Measurements from ENCODE around the gene PKP3.

Gene PKP3

GRCh38 chr11:444396-445144 lies 50.6 kb downstream of the PKP3 start:
- Mint-ChIP-seq H3K27ac (no peak overlapping the region), H3K4me1 (peaks cover 36% of the 10 kb centered on the region), H3K9me3 (no peaks in the 10 kb centered on the region), H3K4me3 (no peak overlapping the region), H3K27me3 (no peaks in the 10 kb centered on the region), H3K36me3 (no peaks in the 10 kb centered on the region)
- no peak for ATAC-seq

DNA sequence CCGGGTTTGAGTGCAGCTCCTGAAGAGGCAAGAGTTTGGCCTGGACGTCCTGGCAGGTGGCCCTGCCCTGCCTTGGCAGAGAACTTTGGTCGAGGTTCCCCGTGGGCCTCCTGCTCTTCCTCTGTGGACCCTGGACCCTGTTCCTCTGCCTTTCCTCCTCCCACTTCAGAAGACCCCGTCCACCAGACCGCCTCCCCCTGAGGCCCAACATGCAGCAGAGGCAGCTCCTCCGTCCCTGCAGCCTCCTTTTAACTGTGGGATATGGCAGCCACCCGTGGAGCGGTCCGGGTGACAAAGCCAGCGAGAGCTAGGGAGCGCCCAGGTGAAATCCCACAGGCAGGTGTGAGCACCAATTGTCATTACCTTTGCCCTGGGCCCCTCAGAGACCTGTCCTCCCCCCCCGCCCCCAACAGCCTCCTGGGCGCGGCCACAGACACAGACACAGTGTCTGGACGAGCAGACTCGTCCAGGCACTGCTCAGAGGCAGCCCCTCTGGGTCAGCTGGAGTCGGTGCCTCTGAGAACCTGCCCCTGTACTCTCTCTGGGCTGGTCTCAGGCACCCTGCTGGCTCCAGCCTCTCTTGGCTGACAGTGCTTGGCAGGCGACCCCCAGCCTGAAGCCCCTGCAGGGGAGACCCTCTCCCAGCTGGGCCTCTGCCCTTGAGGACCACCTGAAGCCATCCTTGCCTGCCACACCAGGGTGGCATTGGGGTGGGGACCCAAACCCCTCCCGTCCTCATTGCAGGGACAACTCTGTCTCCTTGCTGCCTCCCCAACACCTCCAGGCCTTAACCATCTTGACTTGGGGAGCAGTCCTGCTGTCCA lies 52.0 kb downstream of the PKP3 start:
- no peaks in the 10 kb centered on the region for H3K9me3 Mint-ChIP-seq
- H3K4me1 Mint-ChIP-seq = peaks cover 25% of the 10 kb centered on the region
- no peak overlapping the region for H3K27ac Mint-ChIP-seq
- ATAC-seq = no peak
- no peaks in the 10 kb centered on the region for H3K27me3 Mint-ChIP-seq
- no peaks in the 10 kb centered on the region for H3K36me3 Mint-ChIP-seq
- H3K4me3 Mint-ChIP-seq = no peak overlapping the region

DNA sequence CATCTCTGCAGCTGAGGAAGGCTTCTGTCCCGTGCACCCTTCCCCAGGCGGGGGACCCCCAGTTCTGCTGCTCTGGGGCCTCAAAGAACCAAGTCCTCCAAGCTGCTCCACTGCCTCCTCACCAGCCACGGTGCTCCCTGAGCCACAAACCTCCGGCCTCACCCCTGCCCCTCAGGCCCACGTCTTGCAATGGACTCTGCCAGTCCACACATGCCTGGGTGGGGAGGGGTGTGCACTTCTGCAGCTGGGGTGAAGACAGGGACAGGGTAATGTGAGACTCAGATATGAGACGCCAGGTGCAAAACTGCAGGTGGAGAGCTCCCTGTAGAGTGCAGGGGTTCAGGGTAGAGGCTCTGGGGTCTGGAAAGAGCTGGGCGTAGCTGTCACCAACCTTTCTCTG lies 52.9 kb downstream of the PKP3 start:
- Mint-ChIP-seq H3K27ac (no peak overlapping the region), H3K4me3 (peak overlapping the region; percentile 33), H3K9me3 (no peaks in the 10 kb centered on the region), H3K4me1 (peaks cover 30% of the 10 kb centered on the region), H3K27me3 (no peaks in the 10 kb centered on the region), H3K36me3 (no peaks in the 10 kb centered on the region)
- no peak for ATAC-seq

DNA sequence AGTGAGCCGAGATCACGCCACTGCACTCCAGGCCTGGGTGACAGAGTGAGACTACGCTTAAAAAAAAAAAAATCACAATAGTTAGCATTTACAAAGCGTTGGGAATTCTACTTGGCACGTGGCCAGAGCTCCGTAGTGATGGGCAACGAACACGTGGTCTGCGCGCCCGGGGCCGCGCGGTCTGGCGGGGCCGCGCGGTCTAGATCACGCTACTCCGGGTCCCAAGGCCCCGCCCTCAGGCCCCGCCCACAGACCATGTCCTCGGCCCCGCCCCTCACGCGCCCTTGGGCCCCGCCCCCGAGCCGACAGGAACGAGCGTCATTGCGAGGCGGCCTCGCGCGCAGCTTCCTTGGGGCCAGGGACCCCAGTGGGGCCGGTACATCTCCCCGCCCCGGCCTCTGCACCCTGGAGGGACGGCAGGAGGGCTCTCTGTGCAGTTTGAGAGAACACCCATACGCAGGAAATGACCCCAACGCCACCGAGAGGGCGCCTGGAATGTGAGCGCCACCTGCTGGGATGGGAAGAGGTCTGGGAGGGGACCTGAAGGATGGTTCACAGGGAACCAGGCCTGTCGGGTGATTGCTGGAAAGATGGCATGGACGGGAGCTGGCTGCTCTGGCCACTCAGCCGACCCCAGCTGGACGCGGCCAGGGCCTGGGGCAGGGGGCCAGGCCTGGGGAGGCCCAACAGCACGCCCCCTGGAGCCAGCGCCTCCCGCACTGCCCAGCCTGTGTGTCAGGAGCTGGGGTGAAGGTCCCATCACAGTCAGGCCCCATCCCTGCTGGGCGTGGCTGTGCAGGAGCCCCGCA lies 54.1 kb downstream of the PKP3 start:
- Mint-ChIP-seq H3K4me3 (peak overlapping the region; percentile 94), H3K4me1 (peaks cover 42% of the 10 kb centered on the region), H3K27me3 (no peaks in the 10 kb centered on the region), H3K27ac (peak overlapping the region; percentile 88), H3K36me3 (peaks cover 5% of the 10 kb centered on the region), H3K9me3 (no peaks in the 10 kb centered on the region)
- ATAC-seq = peak; percentile 79

- H3K9me3 Mint-ChIP-seq = no peaks in the 10 kb centered on the region
- peaks cover 19% of the 10 kb centered on the region for H3K36me3 Mint-ChIP-seq
Observed at GRCh38 chr11:449889-450808, 56.1 kb downstream of the PKP3 start, which contains the start of gene PTDSS2. TSS of gene PTDSS2 (plus strand) at chr11:450279. CDS start at chr11:450456, 177 bp downstream.

DNA sequence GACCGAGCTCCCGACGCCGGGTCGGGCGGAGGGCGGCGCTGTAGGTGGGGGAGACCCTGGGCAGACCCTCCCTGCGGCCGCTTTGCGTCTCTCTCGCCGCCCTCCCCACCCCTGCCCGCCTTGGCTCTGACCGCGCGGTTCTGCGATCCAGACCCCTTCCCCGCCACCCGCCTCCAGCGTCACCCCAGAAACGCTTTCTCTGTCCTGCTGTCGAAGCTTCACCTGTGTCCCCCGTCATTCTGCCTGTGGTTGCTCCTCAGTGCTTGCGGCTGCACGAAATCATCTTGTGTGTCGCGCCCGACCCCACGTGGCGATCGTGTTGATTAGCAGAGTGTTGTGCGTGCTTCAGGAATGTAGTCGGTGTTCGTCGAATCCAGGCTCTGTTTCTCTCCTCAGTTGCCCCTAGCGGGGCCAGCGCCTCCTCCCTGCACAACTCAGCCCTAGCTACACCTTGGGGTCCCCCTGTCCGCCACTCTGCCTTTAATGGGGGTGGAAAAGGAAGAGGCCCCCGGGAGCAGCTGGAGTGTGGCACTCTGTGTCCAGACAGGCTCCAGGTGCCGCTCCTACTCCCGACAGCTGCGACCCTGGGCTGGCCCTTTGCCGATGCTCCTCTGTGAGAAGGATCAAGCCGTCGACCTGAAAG lies 56.9 kb downstream of the PKP3 start:
- Mint-ChIP-seq H3K9me3 (no peaks in the 10 kb centered on the region), H3K4me3 (peak overlapping the region; percentile 87), H3K27me3 (no peaks in the 10 kb centered on the region), H3K4me1 (peaks cover 49% of the 10 kb centered on the region), H3K36me3 (peaks cover 21% of the 10 kb centered on the region), H3K27ac (peak overlapping the region; percentile 70)
- ATAC-seq = peak; percentile 51

More at GRCh38 chr11:449889-450808, 56.1 kb downstream of the PKP3 start, which contains the start of gene PTDSS2:
- H3K4me3 Mint-ChIP-seq = peak within 1 kb of the TSS; percentile 94
- peak; percentile 92 for ATAC-seq
- H3K27me3 Mint-ChIP-seq = no peaks in the 10 kb centered on the region
- H3K4me1 Mint-ChIP-seq = peaks cover 42% of the 10 kb centered on the region
- H3K27ac Mint-ChIP-seq = peak within 1 kb of the TSS; percentile 88

DNA sequence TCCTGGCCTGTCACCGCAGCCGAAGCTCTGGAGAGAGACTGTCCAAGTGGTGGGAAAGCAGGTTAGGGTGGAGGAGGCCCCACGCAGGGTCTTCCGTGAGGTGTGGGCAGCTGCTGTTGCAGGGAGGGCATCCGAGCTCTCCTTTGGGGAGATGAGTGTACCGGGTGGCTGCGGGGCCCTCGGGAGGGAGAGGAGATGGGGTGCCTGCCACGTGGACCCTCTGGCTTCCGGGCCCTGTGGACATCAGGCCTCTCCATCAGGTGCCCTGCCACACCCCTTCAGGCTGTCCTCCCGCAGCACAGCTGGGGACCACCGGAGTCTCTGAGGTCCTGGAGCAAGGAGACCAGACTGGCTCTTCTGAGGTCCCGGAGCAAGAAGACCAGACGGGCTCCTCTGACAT lies 57.7 kb downstream of the PKP3 start:
- H3K4me1 Mint-ChIP-seq = peaks cover 57% of the 10 kb centered on the region
- peak overlapping the region; percentile 70 for H3K27ac Mint-ChIP-seq
- no peaks in the 10 kb centered on the region for H3K9me3 Mint-ChIP-seq
- H3K27me3 Mint-ChIP-seq = no peaks in the 10 kb centered on the region
- H3K36me3 Mint-ChIP-seq = peaks cover 28% of the 10 kb centered on the region
- peak overlapping the region; percentile 87 for H3K4me3 Mint-ChIP-seq
- ATAC-seq = no peak

GRCh38 chr11:452203-452744 lies 58.3 kb downstream of the PKP3 start:
- Mint-ChIP-seq H3K4me3 (no peak overlapping the region), H3K27me3 (no peaks in the 10 kb centered on the region), H3K4me1 (peaks cover 63% of the 10 kb centered on the region), H3K9me3 (no peaks in the 10 kb centered on the region), H3K36me3 (peaks cover 28% of the 10 kb centered on the region), H3K27ac (peak overlapping the region; percentile 70)
- no peak for ATAC-seq

GRCh38 chr11:452916-453527 lies 59.0 kb downstream of the PKP3 start:
- Mint-ChIP-seq H3K9me3 (no peaks in the 10 kb centered on the region), H3K27me3 (no peaks in the 10 kb centered on the region), H3K4me1 (peaks cover 68% of the 10 kb centered on the region), H3K4me3 (no peak overlapping the region), H3K27ac (peak overlapping the region; percentile 70), H3K36me3 (peaks cover 28% of the 10 kb centered on the region)
- no peak for ATAC-seq

- no peak overlapping the region for H3K4me3 Mint-ChIP-seq
- peaks cover 28% of the 10 kb centered on the region for H3K36me3 Mint-ChIP-seq
- no peaks in the 10 kb centered on the region for H3K27me3 Mint-ChIP-seq
- no peak for ATAC-seq
- H3K27ac Mint-ChIP-seq = no peak overlapping the region
- H3K4me1 Mint-ChIP-seq = peaks cover 63% of the 10 kb centered on the region
- no peaks in the 10 kb centered on the region for H3K9me3 Mint-ChIP-seq
Observed at GRCh38 chr11:453564-453963, 59.6 kb downstream of the PKP3 start.

DNA sequence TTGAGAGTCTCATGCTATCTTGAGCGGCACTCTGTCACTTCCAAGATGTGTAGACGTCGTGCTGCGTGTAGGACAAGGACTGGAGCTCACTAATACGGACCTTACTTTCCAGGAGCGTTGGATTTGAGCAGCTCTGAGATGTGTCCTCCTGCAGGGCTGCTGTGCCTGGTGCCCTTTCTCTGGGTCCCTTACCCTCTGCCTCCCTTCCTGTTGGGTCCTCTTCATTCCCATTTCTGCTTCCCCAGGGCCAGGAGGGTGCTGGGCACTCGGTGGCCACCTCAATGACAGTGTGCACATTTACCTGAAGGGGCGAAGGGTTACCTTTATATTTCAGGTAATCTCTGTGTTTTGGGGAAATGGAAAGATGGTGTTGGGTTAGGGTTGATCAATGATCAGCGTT lies 60.0 kb downstream of the PKP3 start:
- no peak for ATAC-seq
- Mint-ChIP-seq H3K9me3 (no peaks in the 10 kb centered on the region), H3K4me3 (no peak overlapping the region), H3K36me3 (peaks cover 28% of the 10 kb centered on the region), H3K27me3 (no peaks in the 10 kb centered on the region), H3K27ac (peak overlapping the region; percentile 89), H3K4me1 (peaks cover 58% of the 10 kb centered on the region)
